A549 (cell line): Measurements from ENCODE around the gene ERO1B.

ENCODE experiments used
- CTCF ChIP-seq: fragments of >200 bp; sonication (Bioruptor Twin); formaldehyde crosslinking; IDR thresholded peaks from 3 replicates; pipeline ENCODE4 v1.5.1; 2016
- HMGXB4 ChIP-seq: fragments of 250-450 bp; sonication (Bioruptor Pico); IDR thresholded peaks from 2 replicates; pipeline ENCODE4 v1.5.0; 2021; ENCODE audit warnings: mild to moderate bottlenecking, moderate library complexity, borderline replicate concordance
- JUN ChIP-seq, 2 experiments: fragments of >200 bp; sonication (Bioruptor Twin); formaldehyde crosslinking; IDR thresholded peaks; 2 replicates in 1 of 2; 3 replicates in 1 of 2; pipeline ENCODE4 v1.6.1; 2016 to 2017
- MAX ChIP-seq: IDR thresholded peaks from 2 replicates; pipeline ENCODE4 v1.6.1; 2012
- NFE2L2 ChIP-seq: fragments of 150-350 bp; conservative IDR thresholded peaks from 2 replicates; pipeline ENCODE4 v1.6.1; 2014; ENCODE audit warnings: low read length
- RARB ChIP-seq: fragments of 250-450 bp; sonication (Bioruptor Pico); IDR thresholded peaks from 2 replicates; pipeline ENCODE4 v1.8.0; 2021; ENCODE audit warnings: mild to moderate bottlenecking, moderate library complexity
- USF2 ChIP-seq: fragments of 450-650 bp; IDR thresholded peaks from 2 replicates; pipeline ENCODE4 v1.6.1; 2014; ENCODE audit warnings: antibody characterized with exemption
- ZNF302 ChIP-seq: fragments of 250-450 bp; sonication (Bioruptor Pico); IDR thresholded peaks from 2 replicates; pipeline ENCODE4 v1.9.0; 2021; ENCODE audit warnings: inconsistent platforms, mild to moderate bottlenecking, moderate library complexity

GRCh38 chr1:236209185-236209584 is 72.6 kb downstream of the ERO1B start:
- no peak for TF ChIP-seq CTCF
- TF ChIP-seq RARB (CRISPR knock-in tag): no peak
- no peak for TF ChIP-seq USF2
- no peak for TF ChIP-seq ZNF302 (CRISPR knock-in tag)
- TF ChIP-seq MAX: no peak
- TF ChIP-seq JUN (IDR thresholded peaks at IDR 0.05): no peak
- TF ChIP-seq NFE2L2: no peak
- no peak for TF ChIP-seq HMGXB4 (CRISPR knock-in tag)
